Testis (tissue), 3 donors: ENCODE data around the gene ACSF2. TPM values are rescaled to one million over a fixed set of nuclear protein-coding genes. Genes with fewer than 3 reads are reported as not detected.
"Not testable (repeated sequence)": the region's sequence is repeated elsewhere in the genome, so short reads cannot be mapped to it uniquely, and the experiment has no call there.

Experiments
- DNase-seq: peaks from one replicate; pipeline ENCODE4 v3.0.0-alpha.2; 2019
- H3K27ac ChIP-seq, 2 donors: fragments of 200-600 bp; sonication (generic); one replicate each; pipeline ENCODE4 v1.5.1; 2019
- H3K27me3 ChIP-seq: fragments of 200-600 bp; sonication (generic); one replicate; pipeline ENCODE4 v1.5.1; 2019
- H3K36me3 ChIP-seq: fragments of 200-600 bp; sonication (generic); one replicate; pipeline ENCODE4 v1.5.1; 2017; ENCODE audit warnings: low read depth; ENCODE audit errors: missing control alignments
- H3K4me1 ChIP-seq: fragments of 200-600 bp; sonication (generic); one replicate; pipeline ENCODE4 v1.5.1; 2019
- H3K4me3 ChIP-seq, 2 donors: fragments of 200-600 bp; sonication (generic); one replicate each; pipeline ENCODE4 v1.5.1; 2017 to 2019
- H3K9me3 ChIP-seq: fragments of 200-600 bp; sonication (generic); one replicate; pipeline ENCODE4 v1.5.1; 2017
- CTCF ChIP-seq, 3 experiments: fragments of 450-650 bp in 2 of 3; fragments of 200-600 bp in 1 of 3; sonication (generic) in 1 of 3; IDR thresholded peaks; one replicate each; pipeline ENCODE4 v1.5.1; 2016 to 2019; ENCODE audit warnings: antibody characterized with exemption in 3 of 3, mild to moderate bottlenecking in 2 of 3, moderate library complexity in 1 of 3
- POLR2A ChIP-seq: fragments of 450-650 bp; IDR thresholded peaks from one replicate; pipeline ENCODE4 v1.6.1; 2017; ENCODE audit warnings: antibody characterized with exemption, mild to moderate bottlenecking, moderate library complexity
- WGBS, 2 donors: methylation state at CpG; one replicate each; pipeline ENCODE4 v1.1.5; 2018; 5-methylcytosine and 5-hydroxymethylcytosine counted together
- intact Hi-C: fragments of 100-400 bp; cut with DNase I; formaldehyde crosslinking; loops from one replicate; pipeline ENCODE4 v1.15.1; 2023; ENCODE audit warnings: low total_unique reads
- polyA plus RNA-seq: library from polyadenylated mRNA; stranded (reverse); fragments of 350-450 nt; fragmentation: Illumina TruSeq; extraction: RNeasy Lipid Tissue Mini Kit (QIAGEN cat#74804); gene quantifications from one replicate; pipeline ENCODE4 v1.2.3, GENCODE V29; 2014; ENCODE audit warnings: low read depth, low replicate concordance; ENCODE audit not compliant: insufficient read depth
- total RNA-seq, 2 donors: library from RNA; depleted of rRNA; stranded (reverse); fragments of >200 nt; gene quantifications; one replicate each; pipeline ENCODE4 v1.2.3, GENCODE V29; 2016

ACSF2 gene
- total and polyA plus RNA-seq, 3 donors from 2014 or later = 37.7 to 60.1 (median 39.4) TPM

GRCh38 chr17:50397111-50397918 is 28.7 kb upstream of the ACSF2 start, which contains the start of gene LRRC59:
LRRC59 (minus strand) TSS chr17:50397523; CDS start chr17:50397317, 206 bp downstream.
- Histone ChIP-seq H3K4me1 (peaks cover 28% of the 10 kb centered on the region), H3K27ac (peak within 1 kb of the TSS; percentile 52 to 81), H3K36me3 (no peaks in the 10 kb centered on the region), H3K27me3 (no peaks in the 10 kb centered on the region), H3K9me3 (no peaks in the 10 kb centered on the region), H3K4me3 (peak within 1 kb of the TSS; percentile 87 to 92)
- intact Hi-C loops = no loop called here
- peak; percentile 92 for DNase-seq
- TF ChIP-seq CTCF (IDR thresholded peaks at IDR 0.05) (peak; percentile 96 to 98 (median 97)), POLR2A (no peak)
- 1% methylated on average over 41 to 66 of the region's 70 CpGs for WGBS, 2 donors

GRCh38 chr17:50397919-50398285 is 28.1 kb upstream of the ACSF2 start:
- intact Hi-C loops = no loop called here
- H3K36me3 ChIP-seq = no peaks in the 10 kb centered on the region
- H3K27me3 ChIP-seq = no peaks in the 10 kb centered on the region
- 38% methylated on average over 9 of the region's 9 CpGs for WGBS, 2 donors
- TF ChIP-seq POLR2A (no peak), CTCF (IDR thresholded peaks at IDR 0.05) (no peak)
- peak overlapping the region; percentile 87 to 92 for H3K4me3 ChIP-seq
- no peak for DNase-seq
- no peaks in the 10 kb centered on the region for H3K9me3 ChIP-seq
- no peak overlapping the region for H3K27ac ChIP-seq
- H3K4me1 ChIP-seq = peaks cover 28% of the 10 kb centered on the region

- intact Hi-C loops, DNase-seq, H3K27ac ChIP-seq, H3K9me3 ChIP-seq, H3K4me3 ChIP-seq, H3K27me3 ChIP-seq, H3K36me3 ChIP-seq: not testable (repeated sequence)
- WGBS, 2 donors = 92 to 96% methylated on average over 3 of the region's 3 CpGs
- peaks cover 28% of the 10 kb centered on the region for H3K4me1 ChIP-seq
Observed at GRCh38 chr17:50398672-50399071, 27.3 kb upstream of the ACSF2 start.

- H3K4me3 ChIP-seq, H3K9me3 ChIP-seq, H3K36me3 ChIP-seq, DNase-seq, H3K27me3 ChIP-seq, H3K27ac ChIP-seq, intact Hi-C loops: not testable (repeated sequence)
- peaks cover 28% of the 10 kb centered on the region for H3K4me1 ChIP-seq
- 98 to 99% methylated on average over 8 of the region's 8 CpGs for WGBS, 2 donors
Observed at GRCh38 chr17:50399591-50399990, 26.4 kb upstream of the ACSF2 start.

GRCh38 chr17:50405351-50405750 is 20.7 kb upstream of the ACSF2 start:
- H3K27ac ChIP-seq, H3K36me3 ChIP-seq, H3K9me3 ChIP-seq, intact Hi-C loops, DNase-seq, H3K27me3 ChIP-seq, H3K4me1 ChIP-seq, H3K4me3 ChIP-seq: not testable (repeated sequence)
- WGBS, 2 donors = 81 to 90% methylated on average over 4 of the region's 4 CpGs

GRCh38 chr17:50406578-50406977 is 19.4 kb upstream of the ACSF2 start:
- WGBS, 2 donors = 82 to 88% methylated on average over 5 of the region's 5 CpGs
- Histone ChIP-seq H3K9me3 (no peaks in the 10 kb centered on the region), H3K27ac (no peak overlapping the region), H3K4me3 (no peak overlapping the region), H3K4me1 (no peaks in the 10 kb centered on the region), H3K27me3 (no peaks in the 10 kb centered on the region), H3K36me3 (no peaks in the 10 kb centered on the region)
- intact Hi-C loops = no loop called here
- TF ChIP-seq POLR2A (no peak), CTCF (IDR thresholded peaks at IDR 0.05) (no peak)
- no peak for DNase-seq
